ENCODE results near the gene SLC25A15.
"Not testable (repeated sequence)": the region's sequence is repeated elsewhere in the genome, so short reads cannot be mapped to it uniquely, and the experiment has no call there.

SLC25A15 gene

DNA sequence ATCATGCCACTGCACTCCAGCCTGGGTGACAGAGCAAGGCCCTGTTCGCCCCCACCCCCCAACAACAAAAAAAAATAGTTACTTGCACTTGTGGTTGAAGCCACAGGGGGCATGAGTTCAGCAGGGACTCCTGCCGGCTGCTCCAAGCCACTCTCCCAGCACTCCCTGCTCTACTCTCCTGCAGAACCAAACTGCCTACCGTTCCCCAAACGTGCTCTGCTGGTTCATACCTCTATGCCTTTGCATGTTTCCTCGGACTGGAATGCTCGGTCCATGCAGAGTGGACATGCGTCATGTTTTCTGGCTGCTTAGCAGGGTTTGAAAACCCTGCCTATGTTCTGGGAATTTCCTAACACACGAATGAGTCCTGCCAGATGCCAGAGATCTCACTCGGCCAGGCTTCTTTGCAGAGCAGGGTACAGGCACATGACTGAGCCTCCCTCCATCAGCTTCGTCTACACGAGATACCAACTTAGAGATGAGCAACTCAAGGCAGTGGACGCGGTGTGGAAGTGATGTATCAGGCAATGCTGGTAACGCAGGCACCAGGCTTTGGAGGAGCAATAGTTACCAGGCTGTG, 8.5 kb upstream of the SLC25A15 start:
- no peak for DNase-seq (ENCODE audit: low read depth in 2 of 3, low spot score in 2 of 3)

DNA sequence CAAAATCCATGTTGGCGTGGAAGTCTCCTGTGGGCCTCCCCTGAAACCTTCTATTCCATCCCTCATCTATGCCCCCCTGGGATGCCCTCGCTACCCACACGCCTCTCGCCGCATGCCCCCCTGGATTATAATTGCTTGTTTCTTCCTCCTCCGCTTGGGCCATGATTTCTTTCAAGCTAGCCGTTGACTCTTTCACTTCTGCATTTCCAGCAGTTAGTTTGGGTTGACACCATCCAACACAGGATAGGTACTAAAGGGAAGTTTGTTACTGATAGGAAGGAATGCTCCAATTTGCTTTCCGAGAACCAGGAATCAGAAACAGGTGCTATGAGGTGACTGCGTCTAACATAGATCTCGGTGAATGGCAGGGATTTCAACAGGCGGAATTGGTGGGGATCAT, 7.7 kb upstream of the SLC25A15 start:
- no peak for DNase-seq (ENCODE audit: low read depth in 2 of 3, low spot score in 2 of 3)

DNA sequence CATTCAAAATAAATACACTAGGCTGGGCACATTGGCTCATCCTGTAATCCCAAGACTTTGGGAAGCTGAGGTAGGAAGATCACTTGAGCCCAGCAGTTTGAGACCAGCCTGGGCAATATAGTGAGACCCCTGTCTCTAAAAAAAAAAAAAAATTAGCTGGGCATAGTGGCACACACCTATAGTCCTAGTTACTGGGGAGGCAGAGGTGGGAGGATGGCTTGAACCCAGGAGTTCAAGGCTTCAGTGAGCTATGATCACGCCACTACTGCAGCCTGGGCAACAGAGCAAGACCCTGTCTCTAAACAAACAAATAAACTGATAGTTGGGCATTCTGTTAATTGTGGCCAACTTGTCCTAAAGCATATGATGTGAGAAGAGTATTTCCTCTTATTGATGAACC, 6.4 kb upstream of the SLC25A15 start:
- not testable (repeated sequence) for DNase-seq (ENCODE audit: low read depth in 2 of 3, low spot score in 2 of 3)

DNA sequence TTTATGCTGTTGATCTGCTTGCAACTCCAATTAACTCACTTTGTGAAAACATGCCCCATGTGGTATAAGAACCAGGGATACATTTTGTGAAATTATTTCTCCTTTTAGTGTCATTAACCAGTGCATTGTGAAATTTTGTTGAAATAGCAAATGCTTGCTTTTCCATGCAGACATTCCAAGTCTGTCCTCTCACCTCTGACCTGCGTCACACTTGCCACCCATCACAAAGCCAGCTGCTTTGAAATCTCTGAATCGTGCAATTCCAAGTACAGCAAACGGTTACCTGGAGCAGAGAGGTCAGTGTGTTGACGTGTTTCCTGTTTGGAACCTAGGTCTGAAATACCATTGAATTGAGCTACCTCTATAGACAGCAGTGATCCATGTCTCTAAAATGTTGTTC, 4.9 kb upstream of the SLC25A15 start:
- no peak for DNase-seq (ENCODE audit: low read depth in 2 of 3, low spot score in 2 of 3)

DNA sequence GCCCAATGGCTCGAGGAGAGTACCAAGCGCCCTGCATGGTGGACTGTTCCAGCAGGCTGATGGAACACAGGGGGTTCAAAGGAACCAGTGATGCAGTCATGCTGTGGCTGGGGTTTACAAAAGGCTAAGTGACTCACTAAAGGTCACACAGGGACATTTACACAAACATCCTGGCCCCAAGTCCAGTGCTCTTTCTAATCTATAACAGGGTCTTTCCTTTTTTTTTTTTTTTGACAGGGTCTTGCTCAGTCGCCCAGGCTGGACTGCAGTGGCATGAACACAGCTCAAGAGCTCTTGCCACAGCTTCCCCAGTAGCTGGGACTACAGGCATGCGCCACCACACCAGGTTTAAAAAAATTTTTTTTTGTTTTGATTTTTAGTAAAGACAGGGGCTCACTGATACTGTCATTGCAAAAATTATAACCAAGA, 2.8 kb upstream of the SLC25A15 start:
- DNase-seq (ENCODE audit: low read depth in 2 of 3, low spot score in 2 of 3): no peak

DNA sequence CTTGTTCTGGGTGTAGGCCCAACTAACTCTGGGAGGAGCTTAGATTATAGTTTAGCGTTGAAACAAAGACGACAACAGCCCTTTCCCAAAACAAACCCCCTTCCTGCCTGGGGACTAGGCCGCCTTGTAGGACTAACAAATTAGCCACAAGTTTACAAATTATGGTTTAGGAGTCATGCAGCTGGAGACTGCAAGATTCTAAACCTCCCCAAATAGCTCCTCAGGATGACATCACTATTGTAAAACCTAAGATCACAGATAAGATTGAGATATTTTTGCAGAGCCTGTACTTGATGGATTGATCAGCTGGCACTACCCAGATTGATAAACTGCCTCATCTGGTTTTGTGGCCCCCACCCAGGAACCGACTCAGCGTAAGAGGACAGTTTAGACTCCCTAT, 2.3 kb upstream of the SLC25A15 start:
- no peak for DNase-seq (ENCODE audit: low read depth in 2 of 3, low spot score in 2 of 3)

DNA sequence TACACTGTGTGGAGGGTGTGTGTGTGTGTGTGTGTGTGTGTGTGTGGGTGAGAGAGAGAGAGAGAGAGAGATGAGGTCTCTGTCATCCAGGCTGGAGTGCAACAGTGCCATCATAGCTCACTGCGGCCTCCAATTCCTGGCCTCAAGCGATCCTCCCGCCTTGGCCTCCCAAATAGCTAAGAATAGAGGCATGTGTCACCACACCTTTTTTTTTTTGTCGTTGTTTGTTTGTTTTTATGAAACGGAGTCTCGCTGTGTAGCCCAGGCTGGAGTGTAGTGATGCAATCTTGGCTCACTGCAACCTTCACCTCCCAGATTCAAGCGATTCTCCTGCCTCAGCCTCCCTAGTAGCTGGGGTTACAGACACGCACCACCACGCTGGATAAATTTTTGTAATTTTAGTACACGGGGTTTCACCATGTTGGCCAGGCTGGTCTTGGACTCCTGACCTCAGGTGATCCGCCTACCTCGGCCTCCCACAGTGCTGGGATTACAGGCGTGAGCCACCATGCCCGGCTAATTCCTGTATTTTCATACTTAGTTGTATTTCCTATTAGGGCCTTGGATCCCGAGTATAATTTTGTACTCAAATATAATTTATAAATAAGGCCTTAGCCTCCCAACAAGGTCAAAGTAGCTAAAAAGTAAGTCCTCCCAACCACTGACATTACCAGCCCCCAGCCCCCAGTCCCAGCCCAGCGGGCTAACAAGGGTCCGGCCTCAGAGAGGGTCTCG, 704 bp upstream of the SLC25A15 start:
- DNase-seq (ENCODE audit: low read depth in 2 of 3, low spot score in 2 of 3): not testable (repeated sequence)

DNA sequence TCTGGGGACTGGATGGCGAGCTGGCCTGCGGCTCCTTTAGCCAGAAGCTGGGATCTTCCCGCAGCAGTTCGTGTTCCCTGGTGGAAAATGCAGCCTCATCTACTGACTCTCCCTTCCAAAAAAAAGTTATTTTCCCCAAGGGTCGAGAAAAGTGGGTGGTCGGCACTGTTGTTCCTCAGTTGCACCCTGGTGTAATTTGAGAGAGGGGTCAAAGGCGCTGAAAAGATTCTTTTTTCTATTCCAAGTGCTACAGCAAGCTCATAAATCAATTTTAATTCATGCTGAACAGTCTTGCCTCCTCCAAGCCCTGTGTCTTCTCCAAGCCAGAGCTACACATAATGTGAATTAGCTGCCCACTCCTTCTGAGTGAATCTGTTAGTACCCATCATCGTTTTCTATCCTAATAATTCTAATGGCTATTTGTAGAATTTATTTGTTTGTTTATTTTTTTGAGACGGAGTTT, 774 bp downstream of the SLC25A15 start:
- no peak for DNase-seq (ENCODE audit: low read depth in 2 of 3, low spot score in 2 of 3)

DNA sequence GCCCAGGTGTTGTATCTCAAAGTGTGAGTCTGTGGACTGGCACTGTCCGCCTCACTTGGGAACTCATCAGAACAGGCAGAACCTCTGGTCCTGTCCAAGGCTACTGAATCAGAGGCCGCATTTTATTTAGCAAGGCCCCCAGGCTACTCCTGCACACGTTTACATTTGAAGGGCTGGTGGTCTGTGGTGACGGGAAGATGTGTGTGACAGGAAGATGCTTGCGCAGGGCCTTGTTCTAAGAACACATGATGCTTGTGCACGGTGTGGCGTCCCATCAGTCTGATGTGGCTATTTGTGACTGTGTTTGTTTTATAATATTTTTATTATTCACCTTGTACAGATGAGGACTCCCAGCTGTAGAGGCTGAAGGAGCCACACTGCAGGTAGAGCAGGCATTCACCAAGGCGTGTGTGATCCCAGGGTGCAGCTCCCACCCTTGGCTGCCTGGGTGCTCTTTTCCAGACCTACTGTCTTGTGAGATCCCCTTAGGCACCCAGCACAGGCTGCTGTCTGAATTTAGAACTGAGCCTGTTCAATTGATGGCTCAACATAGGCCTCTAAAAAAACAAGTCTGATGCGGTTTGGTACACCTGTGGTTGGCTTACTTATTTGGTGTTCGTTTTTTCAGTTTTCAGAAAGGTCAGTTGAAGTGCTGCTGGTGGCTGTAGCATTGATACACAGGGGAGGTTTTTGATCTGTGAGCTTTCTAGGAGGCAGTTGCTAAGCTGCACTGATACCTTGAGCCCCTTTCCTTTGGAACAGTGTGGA, 3.1 kb downstream of the SLC25A15 start:
- DNase-seq (ENCODE audit: low read depth in 2 of 3, low spot score in 2 of 3): no peak

DNA sequence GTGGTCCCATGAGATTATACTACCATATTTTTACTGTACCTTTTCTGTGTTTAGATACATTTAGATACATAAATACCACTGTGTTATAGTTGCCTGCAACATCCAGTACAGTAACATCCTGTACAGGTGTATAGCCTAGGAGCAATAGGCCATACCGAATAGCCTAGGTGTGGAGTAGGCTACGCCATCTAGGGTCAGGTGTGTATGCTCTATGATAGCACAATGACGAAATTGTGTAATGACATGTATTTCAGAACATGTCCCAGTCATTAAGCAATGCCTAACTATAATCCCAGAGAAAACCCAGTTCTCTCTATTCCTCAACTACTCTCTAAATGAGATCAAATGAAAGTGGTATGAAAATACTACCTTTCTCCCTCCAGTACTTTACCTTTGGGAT, 3.9 kb downstream of the SLC25A15 start:
- DNase-seq (ENCODE audit: low read depth in 2 of 3, low spot score in 2 of 3): no peak

DNA sequence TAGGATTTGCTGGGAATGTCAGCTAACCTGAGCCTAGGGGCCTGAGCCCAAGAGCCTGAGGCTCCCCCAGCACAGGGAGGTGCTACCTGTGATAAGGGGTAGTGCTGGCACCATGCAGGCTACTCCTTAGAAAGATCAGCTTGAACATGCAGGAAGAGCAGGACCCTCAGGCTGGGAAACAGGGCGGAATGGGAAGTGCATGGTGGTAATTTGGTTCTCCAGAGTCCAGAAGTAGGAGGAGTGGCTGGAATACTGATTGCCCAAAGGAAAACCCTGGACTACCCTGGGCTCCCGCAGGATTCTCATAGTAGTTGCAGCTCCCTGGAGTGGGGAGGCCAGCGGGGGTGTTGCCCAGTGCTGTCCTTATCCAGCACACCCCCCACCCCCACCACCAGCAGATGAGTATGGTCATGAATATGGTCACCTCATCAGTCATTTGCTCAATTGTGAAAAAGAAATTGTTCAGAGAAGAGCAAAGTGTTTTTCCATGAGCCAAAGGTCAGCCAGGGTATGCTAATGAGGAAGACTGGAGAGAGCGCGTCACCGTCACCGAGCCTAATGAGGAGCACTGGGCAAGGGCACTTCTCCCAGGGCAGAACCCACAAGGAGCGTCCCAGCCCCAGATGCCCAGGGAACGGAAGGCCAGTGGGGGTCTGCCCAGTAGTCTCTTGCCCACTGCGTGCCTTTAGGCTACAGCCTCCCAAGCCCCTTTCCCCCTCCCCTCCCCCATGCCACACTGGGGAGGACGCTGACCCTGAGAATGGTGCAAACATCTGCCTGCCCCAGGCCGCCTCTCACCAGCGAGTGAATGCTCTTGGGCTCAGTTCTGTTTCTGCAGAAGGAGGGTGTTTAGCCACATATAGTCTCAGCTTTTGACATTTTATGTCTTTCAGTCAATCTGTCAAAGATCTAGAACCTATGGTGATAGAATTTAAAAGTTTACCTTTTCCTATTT, 5.3 kb downstream of the SLC25A15 start:
- no peak for DNase-seq (ENCODE audit: low read depth in 2 of 3, low spot score in 2 of 3)

DNA sequence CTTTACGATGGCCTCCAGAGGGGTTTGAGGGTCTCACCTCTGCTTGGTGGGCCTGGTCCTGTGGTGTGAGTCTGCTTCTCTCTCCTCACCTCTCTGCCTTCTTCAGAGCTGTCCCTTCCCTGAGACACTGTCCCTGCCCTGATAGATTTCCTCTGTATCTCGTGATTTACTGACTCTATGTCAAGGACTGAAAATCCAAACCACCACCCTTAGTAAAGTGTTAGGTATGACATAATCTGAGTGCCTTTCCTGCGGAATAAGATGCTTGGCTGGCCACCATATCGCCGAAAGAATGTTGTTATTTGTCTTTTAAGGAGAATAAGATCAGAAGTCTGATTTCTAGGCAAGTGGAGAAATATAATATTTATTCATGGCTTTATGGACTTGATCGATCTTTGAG, 7.2 kb downstream of the SLC25A15 start:
- DNase-seq (ENCODE audit: low read depth in 2 of 3, low spot score in 2 of 3): no peak

DNA sequence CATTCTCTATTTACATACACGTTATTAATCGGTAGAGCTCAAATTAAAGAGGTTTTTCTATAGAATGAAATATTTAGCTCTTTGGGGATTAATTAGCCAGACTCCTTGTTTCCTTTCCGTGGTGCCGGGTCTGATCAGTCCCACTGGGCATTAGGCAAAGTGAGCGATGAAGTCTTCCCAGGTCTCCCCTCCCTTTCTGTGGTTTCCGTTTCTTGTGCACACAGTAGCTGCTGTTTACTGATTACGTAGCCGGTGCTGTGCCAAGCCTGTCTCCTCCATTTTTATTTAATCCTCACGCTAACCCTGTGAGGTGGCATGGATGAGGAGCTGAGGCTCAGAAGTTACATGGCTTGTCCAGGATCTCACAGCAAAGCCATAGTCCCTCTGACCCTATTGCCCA, 9.0 kb downstream of the SLC25A15 start:
- DNase-seq (ENCODE audit: low read depth in 2 of 3, low spot score in 2 of 3): no peak

DNA sequence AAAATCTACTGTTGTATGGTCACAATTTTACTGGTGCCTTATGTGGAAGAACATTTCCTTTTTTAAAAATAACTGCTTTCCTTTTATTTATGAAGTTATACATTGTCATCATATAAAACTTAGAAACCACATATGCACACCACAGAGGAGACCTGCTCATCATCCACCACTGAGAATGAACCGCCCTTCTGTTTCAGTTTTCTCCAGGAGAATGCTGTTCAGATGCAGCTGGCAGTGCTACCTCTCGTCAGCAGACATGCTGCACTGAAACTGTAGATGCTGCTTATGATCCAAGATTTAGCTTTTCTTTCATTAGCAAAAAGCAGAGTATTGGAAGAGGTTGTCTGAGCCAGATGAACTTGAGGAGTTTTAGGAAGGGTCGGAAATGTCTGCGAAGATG, 10.1 kb downstream of the SLC25A15 start:
- no peak for DNase-seq (ENCODE audit: low read depth in 2 of 3, low spot score in 2 of 3)

DNA sequence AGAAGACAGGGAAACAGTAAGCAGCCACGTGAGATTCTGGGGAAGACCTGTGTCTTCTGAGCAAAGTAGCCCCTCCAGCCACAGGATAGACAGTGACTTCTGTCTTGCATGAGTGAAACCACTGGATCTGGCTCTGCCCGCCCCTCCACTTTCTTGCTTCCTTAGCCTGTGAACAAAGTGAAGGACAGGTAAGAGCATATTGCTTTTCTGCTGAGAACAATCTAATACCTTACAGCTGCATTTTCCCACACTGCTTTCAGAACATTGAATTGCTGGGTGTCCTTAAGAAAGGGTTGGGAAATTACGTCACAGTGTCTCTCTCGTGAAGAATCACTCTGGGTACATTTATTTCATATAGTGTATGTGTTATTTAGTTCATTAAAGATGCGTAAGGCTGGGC, 11.1 kb downstream of the SLC25A15 start:
- DNase-seq (ENCODE audit: low read depth in 2 of 3, low spot score in 2 of 3): no peak

DNA sequence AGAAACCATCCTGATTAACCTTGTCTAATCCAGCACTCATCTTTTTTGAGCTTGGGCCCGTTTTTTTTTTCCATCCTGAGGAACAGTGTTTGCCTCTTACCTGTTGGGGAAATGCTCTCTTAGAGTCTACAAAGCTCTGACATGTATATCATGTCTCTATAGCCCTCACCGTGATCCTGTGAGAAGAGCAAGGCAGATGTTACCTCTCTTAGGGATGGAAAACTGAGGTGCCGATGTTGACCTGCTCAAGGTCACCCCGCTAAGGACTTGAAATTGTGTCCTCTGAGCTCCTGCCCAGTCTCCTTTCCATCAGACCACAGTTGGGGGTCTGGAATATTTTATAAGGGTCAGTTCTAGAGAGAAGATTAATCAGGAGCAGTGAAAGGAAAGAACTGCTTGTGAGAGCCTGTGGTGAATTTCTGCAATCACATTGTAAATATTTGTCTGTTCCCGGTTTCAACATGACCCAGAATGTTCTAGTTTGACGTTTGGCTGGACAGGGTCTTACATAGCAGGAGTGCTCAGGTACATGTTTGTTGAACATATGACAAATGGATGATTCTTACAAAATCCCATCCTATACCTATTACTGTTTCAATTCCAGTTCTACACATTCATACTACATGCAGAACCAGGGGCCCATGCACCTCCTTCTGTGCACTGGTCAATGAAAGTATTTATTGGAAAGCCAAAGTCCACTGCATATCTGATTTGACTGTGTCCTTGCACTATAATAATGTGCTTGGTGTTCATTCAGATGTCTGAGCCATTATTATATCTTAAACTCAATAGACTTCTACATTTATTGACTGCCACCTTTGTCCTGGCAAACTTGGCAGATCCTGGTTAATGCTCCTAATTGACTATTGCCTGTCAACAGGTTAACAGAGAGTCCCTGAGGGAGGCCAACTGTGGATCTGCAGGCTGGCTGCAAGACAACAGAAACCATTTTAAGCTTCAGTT, 12.1 kb downstream of the SLC25A15 start:
- no peak for DNase-seq (ENCODE audit: low read depth in 2 of 3, low spot score in 2 of 3)

DNA sequence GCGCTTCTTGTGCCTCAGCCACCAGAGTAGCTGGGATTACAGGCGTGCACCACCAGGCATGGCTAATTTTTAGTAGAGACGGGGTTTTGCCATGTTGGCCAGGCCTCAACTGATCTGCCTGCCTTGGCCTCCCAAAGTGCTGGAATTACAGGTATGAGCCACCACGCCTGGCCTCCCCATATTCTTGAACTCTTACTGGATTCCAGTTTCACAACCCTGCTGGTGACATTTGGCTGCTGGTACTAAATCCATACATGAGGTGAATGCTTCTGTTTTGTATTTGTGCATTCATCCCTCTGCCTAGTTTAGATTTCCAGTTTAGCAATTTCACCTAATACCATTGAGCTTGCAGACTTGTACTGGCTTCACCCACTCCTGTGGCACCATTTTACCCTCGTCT, 13.9 kb downstream of the SLC25A15 start:
- DNase-seq (ENCODE audit: low read depth in 2 of 3, low spot score in 2 of 3): no peak

DNA sequence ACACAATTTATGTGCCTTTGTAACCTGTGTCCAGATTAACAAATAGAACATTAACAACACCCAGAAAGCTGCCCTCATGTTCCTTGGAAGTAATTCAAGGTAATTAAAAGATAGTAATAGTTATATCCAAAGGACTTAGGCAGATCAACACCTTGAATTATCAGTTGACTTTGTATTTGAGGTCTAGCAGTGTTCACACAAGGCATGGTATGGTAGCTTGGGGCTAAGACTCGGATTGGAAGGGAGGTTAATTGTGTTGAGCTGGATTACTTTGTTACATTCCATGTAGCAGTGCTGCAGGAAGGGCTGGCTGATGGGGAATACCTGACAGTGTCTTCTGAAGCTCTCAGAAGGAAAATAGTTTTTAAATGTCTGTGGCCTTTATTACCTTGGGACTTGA, 16.8 kb downstream of the SLC25A15 start:
- DNase-seq (ENCODE audit: low read depth in 2 of 3, low spot score in 2 of 3): no peak

DNA sequence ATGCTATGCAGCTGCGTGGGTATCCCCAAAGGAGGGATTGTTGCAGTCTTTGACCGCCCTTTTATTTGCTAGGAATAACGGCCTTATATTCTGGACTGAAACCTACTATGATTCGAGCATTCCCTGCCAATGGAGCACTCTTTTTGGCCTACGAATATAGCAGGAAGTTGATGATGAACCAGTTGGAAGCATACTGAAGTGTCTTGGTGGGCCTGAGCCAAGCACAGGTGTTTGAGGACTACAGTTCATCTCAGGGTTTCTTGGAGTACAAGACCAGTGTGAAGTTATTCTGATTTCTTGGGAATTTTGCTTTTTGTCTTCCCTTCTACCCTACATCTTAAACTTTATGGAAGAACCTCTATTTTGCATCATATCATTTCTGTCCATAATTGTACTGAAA, 20.1 kb downstream of the SLC25A15 start:
- no peak for DNase-seq (ENCODE audit: low read depth in 2 of 3, low spot score in 2 of 3)

DNA sequence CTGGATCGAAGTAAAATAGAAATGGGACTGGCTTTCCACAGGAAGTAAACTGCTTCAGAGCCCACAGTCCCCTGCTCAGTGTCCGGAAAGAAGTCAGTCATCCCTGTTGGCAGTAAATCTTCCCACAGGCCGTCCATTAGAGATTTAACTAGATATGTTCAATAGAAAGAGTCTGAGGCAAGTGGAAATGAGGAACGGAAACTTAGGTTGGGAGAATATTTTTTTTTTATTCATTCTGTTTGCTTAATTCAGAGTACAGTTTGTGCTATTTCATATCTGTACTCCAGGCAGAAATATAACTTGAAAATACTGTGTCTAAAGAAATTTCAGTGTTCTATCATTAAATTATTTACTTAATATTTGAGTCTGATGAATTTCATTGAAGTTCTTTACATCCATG, 22.7 kb downstream of the SLC25A15 start:
- no peak for DNase-seq (ENCODE audit: low read depth in 2 of 3, low spot score in 2 of 3)

All from activated CD8-positive, alpha-beta memory T cell treated with anti-CD3 and anti-CD28 coated beads for 48 hours (primary cell).